ENCODE results near the gene DUS3L.
"Not testable (repeated sequence)": the region's sequence is repeated elsewhere in the genome, so short reads cannot be mapped to it uniquely, and the experiment has no call there.

DUS3L gene

DNA sequence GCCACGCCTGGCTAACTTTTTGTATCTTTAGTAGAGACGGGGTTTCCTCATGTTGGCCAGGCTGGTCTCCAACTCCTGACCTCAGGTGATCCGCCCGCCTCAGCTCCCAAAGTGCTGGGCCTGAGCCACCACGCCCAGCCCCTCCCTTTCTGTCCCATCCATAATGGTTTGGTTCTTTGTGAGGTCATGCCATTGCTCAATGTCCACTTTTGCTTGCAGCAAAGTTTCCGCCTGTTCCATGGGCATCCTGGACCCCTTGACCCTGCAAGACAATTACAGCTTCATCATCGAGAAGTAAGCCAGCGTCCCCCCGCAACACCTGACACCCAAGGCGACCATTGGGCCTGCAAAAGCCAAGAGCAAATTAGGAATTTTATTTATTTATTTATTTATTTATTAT lies 23.0 kb downstream of the DUS3L start:
- ATAC-seq: no peak

DNA sequence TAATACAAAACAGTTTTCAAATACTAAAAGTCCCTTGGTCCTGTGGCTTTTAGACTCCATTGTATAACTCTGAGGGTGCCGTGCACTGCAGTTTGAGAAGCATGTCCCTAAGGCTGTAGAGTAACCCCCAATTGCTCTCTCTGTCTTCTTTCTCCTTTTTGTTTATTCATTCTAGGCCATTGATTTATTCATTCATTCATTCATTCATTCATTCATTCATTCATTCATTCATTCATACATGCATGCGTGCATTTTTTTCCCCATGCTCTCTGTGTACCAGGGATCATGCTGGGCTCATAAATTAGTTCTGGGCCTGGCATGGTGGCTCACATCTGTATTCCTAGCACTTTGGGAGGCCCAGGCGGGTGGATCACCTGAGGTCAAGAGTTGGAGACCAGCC lies 25.7 kb downstream of the DUS3L start:
- no peak for ATAC-seq

DNA sequence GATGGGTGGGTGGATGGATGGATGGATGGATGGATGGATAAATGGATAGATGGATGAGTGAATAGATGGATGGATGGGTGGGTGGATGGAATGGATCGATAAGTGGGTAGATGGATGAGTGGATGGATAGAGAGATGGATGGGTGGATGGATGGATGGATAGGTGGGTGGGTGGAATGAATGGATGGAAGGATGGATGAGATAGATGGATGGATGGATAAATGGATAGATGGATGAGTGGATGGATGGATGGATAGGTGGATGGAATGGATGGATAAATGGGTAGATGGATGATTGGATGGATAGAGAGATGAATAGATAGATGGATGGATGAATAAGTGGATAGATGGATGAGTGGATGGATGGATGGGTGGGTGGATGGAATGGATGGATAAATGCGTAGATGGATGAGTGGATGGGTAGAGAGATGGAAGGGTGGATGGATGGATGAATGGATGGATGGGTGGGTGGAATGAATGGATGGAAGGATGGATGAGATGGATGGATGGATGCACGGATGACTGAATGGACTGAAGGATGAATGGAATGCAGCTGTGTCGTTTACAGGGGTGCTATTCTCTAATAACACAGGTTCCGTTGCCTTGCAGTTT lies 28.2 kb downstream of the DUS3L start:
- no peak for ATAC-seq

DNA sequence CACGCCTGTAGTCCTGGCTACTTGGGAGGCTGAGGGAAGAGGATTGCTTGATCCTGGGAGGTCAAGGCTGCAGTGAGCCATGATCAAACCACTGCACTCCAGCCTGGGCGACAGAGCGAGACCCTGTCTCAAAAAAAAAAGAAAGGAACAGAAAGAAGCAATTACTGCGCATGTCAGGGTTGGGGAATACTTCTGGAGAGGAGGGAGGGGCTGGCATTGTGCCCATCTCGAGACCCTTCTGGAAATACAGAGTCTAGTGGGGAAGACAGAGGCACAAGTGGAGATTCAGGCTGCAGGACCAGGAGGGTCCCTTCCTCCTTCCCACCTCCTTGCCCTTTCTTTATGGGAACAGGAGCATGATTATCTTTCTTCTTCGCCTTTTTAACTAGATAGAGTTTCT lies 37.2 kb downstream of the DUS3L start:
- no peak for ATAC-seq

DNA sequence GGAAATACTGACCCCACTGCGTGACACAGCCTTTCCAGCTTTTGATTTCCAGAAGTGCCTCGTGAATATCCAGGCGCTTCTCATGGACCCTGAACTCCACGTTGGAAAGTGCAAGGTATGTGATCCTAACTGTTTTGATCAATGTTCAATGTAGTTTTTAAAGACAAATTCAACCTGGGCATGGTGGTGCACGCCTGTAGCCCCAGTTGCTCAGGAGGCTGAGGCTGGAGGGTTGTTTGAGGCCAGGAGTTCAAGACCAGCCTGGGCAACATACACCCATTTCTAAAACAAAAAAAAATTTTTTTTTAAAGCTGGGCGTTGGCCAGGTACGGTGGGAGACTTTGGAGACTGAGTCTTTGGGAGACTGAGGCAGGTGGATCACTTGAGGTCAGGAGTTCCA lies 39.3 kb downstream of the DUS3L start:
- no peak for ATAC-seq

DNA sequence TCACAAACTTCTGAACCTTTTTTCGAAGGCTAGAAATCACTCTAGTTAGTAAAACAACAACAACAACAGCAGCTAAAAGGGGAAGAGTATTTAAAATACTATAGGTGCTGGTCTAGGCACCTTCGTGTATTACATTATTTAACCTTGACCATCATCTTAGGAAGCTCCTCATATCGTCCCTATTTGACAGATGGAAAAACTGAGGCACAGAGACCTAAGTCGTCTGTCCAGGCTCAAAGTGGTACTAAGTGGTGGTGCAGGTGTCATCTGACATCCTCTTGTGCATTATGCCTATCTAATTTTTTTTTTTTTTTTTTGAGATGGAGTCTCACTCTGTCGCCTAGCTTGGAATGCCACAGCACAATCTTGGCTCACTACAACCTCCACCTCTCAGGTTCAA lies 41.5 kb downstream of the DUS3L start:
- no peak for ATAC-seq

DNA sequence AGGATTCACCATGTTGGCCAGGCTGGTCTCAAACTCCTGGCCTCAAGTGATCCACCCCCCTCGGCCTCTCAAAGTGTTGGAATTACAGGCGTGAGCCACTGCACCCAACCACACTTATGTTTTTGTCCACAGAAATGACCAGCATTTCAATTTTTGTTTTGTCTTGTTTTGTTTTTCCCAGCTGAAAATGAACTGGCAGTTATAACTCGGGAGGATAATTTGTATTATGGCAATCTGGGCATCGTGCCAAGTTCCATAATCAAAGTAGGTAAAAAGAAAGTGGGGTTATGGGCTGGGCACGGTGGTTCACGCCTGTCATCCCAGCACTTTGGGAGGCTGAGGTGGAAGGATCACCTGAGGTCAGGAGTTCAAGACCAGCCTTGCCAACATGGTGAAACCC lies 42.0 kb downstream of the DUS3L start:
- ATAC-seq: not testable (repeated sequence)

DNA sequence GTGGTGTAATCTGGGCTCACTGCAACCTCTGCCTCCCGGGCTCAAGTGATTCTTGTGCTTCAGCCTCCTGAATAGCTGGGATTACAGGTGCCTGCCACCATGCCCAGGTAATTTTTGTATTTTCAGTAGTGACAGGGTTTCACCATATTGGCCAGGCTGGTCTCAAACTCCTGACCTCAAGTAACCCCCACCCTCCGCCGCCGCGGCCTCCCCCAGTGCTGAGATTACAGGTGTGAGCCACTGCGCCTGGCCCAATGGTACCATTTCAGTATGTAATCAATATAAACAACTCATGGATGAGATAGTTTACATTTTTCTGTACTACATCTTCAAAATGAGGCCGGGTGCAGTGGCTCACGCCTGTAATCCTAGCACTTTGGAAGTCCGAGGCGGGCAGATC lies 46.0 kb downstream of the DUS3L start:
- ATAC-seq: not testable (repeated sequence)

DNA sequence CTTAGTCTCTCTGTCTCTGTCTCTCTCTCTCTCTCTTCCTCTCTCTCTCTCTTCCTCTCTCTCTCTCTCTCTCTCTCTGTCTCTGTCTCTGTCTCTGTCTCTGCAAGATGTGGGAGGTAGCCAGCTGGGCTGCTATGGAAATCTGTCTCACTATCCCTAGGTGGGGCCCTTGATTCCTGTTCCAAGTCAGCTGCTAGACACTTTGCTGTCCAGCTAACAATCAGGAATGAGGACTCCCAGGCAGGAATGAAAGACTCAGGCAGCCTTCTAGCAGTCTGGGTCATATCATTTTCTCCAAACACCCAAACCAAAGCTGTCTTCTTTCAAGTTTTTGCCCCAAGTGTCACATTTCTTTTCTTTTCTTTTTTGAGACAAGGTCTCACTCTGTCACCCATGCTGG lies 47.3 kb downstream of the DUS3L start:
- ATAC-seq: no peak

DNA sequence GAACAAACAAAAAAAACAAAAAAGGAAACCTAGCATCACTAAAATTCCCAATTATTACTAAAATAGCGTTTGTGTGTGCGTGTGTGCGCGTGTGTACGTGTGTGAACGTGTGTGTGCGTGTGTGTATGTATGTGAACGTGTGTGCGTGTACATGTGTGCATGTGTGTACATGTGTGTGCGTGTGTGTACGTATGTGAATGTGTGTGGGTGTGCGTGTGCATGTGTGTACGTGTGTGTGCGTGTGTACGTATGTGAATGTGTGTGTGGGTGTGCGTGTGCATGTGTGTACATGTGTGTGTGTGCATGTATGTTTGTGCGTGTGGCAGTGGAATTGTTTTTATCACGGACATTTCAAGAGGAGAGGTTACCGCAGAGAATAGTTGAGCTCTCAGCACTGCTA lies 48.9 kb downstream of the DUS3L start:
- no peak for ATAC-seq

DNA sequence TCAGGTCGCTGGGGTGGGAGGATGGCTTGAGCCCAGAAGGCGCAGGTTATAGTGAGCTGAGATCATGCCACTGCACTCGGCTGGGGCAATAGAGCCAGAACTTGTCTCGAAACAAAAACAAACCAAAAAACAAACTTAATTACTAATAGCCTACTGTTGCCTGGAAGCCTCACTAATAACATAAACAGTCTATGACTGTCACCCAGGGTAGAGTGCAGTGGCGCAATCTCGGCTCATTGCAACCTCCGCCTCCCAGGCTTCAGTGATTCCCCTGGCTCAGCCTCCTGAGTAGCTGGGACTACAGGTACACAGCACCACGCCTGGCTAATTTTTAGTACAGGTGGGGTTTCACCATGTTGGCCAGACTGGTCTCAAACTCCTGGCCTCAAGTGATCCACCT lies 52.5 kb downstream of the DUS3L start:
- ATAC-seq: no peak
